HepG2 (cell line): ENCODE data around the gene UPK1A. TPM values are rescaled to one million over a fixed set of nuclear protein-coding genes. Genes with fewer than 3 reads are reported as not detected.

Experiments
- ARID3A ChIP-seq: IDR thresholded peaks from 2 replicates; pipeline ENCODE4 v1.6.1; 2012; ENCODE audit warnings: low read depth, low read length, improper control_type of control experiment
- CHCHD3 ChIP-seq: sonication (generic); formaldehyde crosslinking; IDR thresholded peaks from 2 replicates; pipeline ENCODE4 v1.8.0; 2022; ENCODE audit warnings: mild to moderate bottlenecking, missing genetic modification reagents, moderate library complexity
- NFIC ChIP-seq: IDR thresholded peaks from 2 replicates; pipeline ENCODE4 v1.6.1; 2012; ENCODE audit warnings: mild to moderate bottlenecking, low read length, inconsistent platforms
- SP1 ChIP-seq, 2 experiments: fragments of 450-650 bp in 1 of 2; sonication (generic) in 1 of 2; formaldehyde crosslinking in 1 of 2; IDR thresholded peaks; 2 replicates each; pipeline versions ENCODE4 v1.4.0 to v1.6.1; 2016 to 2020; ENCODE audit warnings: missing genetic modification reagents in 1 of 2
- ZFP62 ChIP-seq: sonication (generic); formaldehyde crosslinking; IDR thresholded peaks from 2 replicates; pipeline ENCODE4 v1.4.0; 2020; ENCODE audit warnings: missing genetic modification reagents
- ZFX ChIP-seq: sonication (generic); formaldehyde crosslinking; IDR thresholded peaks from 2 replicates; pipeline ENCODE4 v1.4.0; 2020; ENCODE audit warnings: mild to moderate bottlenecking, low read depth, missing genetic modification reagents, moderate library complexity
- ZNF496 ChIP-seq: sonication (generic); formaldehyde crosslinking; IDR thresholded peaks from 2 replicates; pipeline ENCODE4 v1.8.1; 2023; ENCODE audit warnings: mild to moderate bottlenecking, moderate library complexity, missing genetic modification reagents; ENCODE audit not compliant: insufficient replicate concordance
- polyA plus RNA-seq, 8 experiments: library from polyadenylated mRNA; depleted of rRNA in 3 of 8; stranded (reverse) in 7 of 8; unstranded in 1 of 8; fragments of >200 nt; fragmentation: Illumina TruSeq in 4 of 8; extraction: Trizol in 4 of 8; gene quantifications; 2 replicates each; pipeline versions ENCODE4 v1.2.1 to v1.2.3, GENCODE V29; 2011 to 2016; ENCODE audit warnings: low read depth in 4 of 8, missing spikeins in 1 of 8, mixed read lengths in 1 of 8; ENCODE audit not compliant: insufficient read depth in 1 of 8
- total RNA-seq, 5 experiments: library from RNA; depleted of rRNA; stranded (reverse); fragments of >200 nt; fragmentation: Illumina TruSeq; extraction: Trizol; gene quantifications; 2 replicates each; pipeline ENCODE4 v1.2.3, GENCODE V29; 2016; ENCODE audit warnings: low read depth in 1 of 5
- TF ChIP-seq, protein P1 (sequence below): sonication (generic); formaldehyde crosslinking; IDR thresholded peaks from 2 replicates; pipeline ENCODE4 v1.5.0; 2020; ENCODE audit warnings: missing genetic modification reagents
- TF ChIP-seq, protein P2 (sequence below): sonication (generic); formaldehyde crosslinking; IDR thresholded peaks from 2 replicates; pipeline ENCODE4 v1.9.0; 2021; ENCODE audit warnings: missing genetic modification reagents, mild to moderate bottlenecking, borderline replicate concordance
- TF ChIP-seq, protein P3 (sequence below): sonication (generic); formaldehyde crosslinking; IDR thresholded peaks from 2 replicates; pipeline ENCODE4 v1.4.0; 2020; ENCODE audit warnings: low read depth, missing genetic modification reagents
- TF ChIP-seq, protein P4 (sequence below): sonication (generic); formaldehyde crosslinking; IDR thresholded peaks from 2 replicates; pipeline ENCODE4 v1.8.0; 2022; ENCODE audit warnings: mild to moderate bottlenecking, missing genetic modification reagents

UPK1A gene
- total and polyA plus RNA-seq, 2 of the 13 experiments (the other 11 are each of a cell fraction or from before 2014, with no cell fraction given): 2.9 TPM; not detected in 1

GRCh38 chr19:35628565-35629331 is 37.6 kb upstream of the UPK1A start, which contains the start of gene RBM42 (continued):
- TF ChIP-seq ARID3A: no peak
- TF ChIP-seq ZFX (CRISPR knock-in tag): peak; percentile 83
- TF ChIP-seq NFIC: peak; percentile 52; the same call in 1 of the 2 replicates
- no peak for TF ChIP-seq CHCHD3 (CRISPR knock-in tag)
- TF ChIP-seq, protein P1, sequence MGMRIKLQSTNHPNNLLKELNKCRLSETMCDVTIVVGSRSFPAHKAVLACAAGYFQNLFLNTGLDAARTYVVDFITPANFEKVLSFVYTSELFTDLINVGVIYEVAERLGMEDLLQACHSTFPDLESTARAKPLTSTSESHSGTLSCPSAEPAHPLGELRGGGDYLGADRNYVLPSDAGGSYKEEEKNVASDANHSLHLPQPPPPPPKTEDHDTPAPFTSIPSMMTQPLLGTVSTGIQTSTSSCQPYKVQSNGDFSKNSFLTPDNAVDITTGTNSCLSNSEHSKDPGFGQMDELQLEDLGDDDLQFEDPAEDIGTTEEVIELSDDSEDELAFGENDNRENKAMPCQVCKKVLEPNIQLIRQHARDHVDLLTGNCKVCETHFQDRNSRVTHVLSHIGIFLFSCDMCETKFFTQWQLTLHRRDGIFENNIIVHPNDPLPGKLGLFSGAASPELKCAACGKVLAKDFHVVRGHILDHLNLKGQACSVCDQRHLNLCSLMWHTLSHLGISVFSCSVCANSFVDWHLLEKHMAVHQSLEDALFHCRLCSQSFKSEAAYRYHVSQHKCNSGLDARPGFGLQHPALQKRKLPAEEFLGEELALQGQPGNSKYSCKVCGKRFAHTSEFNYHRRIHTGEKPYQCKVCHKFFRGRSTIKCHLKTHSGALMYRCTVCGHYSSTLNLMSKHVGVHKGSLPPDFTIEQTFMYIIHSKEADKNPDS: no peak
- TF ChIP-seq, protein P2, sequence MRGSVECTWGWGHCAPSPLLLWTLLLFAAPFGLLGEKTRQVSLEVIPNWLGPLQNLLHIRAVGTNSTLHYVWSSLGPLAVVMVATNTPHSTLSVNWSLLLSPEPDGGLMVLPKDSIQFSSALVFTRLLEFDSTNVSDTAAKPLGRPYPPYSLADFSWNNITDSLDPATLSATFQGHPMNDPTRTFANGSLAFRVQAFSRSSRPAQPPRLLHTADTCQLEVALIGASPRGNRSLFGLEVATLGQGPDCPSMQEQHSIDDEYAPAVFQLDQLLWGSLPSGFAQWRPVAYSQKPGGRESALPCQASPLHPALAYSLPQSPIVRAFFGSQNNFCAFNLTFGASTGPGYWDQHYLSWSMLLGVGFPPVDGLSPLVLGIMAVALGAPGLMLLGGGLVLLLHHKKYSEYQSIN (CRISPR knock-in tag): no peak
- TF ChIP-seq, protein P3, sequence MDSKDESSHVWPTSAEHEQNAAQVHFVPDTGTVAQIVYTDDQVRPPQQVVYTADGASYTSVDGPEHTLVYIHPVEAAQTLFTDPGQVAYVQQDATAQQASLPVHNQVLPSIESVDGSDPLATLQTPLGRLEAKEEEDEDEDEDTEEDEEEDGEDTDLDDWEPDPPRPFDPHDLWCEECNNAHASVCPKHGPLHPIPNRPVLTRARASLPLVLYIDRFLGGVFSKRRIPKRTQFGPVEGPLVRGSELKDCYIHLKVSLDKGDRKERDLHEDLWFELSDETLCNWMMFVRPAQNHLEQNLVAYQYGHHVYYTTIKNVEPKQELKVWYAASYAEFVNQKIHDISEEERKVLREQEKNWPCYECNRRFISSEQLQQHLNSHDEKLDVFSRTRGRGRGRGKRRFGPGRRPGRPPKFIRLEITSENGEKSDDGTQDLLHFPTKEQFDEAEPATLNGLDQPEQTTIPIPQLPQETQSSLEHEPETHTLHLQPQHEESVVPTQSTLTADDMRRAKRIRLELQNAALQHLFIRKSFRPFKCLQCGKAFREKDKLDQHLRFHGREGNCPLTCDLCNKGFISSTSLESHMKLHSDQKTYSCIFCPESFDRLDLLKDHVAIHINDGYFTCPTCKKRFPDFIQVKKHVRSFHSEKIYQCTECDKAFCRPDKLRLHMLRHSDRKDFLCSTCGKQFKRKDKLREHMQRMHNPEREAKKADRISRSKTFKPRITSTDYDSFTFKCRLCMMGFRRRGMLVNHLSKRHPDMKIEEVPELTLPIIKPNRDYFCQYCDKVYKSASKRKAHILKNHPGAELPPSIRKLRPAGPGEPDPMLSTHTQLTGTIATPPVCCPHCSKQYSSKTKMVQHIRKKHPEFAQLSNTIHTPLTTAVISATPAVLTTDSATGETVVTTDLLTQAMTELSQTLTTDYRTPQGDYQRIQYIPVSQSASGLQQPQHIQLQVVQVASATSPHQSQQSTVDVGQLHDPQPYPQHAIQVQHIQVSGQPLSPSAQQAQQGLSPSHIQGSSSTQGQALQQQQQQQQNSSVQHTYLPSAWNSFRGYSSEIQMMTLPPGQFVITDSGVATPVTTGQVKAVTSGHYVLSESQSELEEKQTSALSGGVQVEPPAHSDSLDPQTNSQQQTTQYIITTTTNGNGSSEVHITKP: peak; percentile 81
- TF ChIP-seq, protein P4, sequence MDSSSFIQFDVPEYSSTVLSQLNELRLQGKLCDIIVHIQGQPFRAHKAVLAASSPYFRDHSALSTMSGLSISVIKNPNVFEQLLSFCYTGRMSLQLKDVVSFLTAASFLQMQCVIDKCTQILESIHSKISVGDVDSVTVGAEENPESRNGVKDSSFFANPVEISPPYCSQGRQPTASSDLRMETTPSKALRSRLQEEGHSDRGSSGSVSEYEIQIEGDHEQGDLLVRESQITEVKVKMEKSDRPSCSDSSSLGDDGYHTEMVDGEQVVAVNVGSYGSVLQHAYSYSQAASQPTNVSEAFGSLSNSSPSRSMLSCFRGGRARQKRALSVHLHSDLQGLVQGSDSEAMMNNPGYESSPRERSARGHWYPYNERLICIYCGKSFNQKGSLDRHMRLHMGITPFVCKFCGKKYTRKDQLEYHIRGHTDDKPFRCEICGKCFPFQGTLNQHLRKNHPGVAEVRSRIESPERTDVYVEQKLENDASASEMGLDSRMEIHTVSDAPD (CRISPR knock-in tag): no peak
- no peak for TF ChIP-seq ZFP62
- TF ChIP-seq ZNF496: no peak
- no peak for TF ChIP-seq SP1 (IDR thresholded peaks at IDR 0.05)
- peak; percentile 99 for TF ChIP-seq SP1 (CRISPR knock-in tag; IDR thresholded peaks at IDR 0.05)
